GM03348 (cell line): ENCODE data around the gene BSPRY.
"Not testable (repeated sequence)": the region's sequence is repeated elsewhere in the genome, so short reads cannot be mapped to it uniquely, and the experiment has no call there.

Experiments used
- DNase-seq: peaks from one replicate; pipeline ENCODE4 v3.0.0; 2012; ENCODE audit warnings: low spot score

Gene BSPRY

GRCh38 chr9:113395000-113395861, 45.9 kb downstream of the BSPRY start:
- DNase-seq, result no peak

- no peak for DNase-seq
Measured at GRCh38 chr9:113397203-113397631, 47.9 kb downstream of the BSPRY start.

- no peak for DNase-seq
Measured at GRCh38 chr9:113398796-113399195, 49.5 kb downstream of the BSPRY start.

- DNase-seq, result no peak
Measured at GRCh38 chr9:113399646-113400200, 50.4 kb downstream of the BSPRY start.

- peak; percentile 99 for DNase-seq
Measured at GRCh38 chr9:113401027-113401792, 51.9 kb downstream of the BSPRY start, which contains the start of gene ALAD. TSS of gene ALAD (minus strand) at chr9:113401284. CDS start at chr9:113393559, 7,725 bp downstream.

GRCh38 chr9:113403646-113404045, 54.3 kb downstream of the BSPRY start:
- no peak for DNase-seq

- DNase-seq, result not testable (repeated sequence)
Measured at GRCh38 chr9:113406353-113406752, 57.0 kb downstream of the BSPRY start.

GRCh38 chr9:113406873-113407511, 57.7 kb downstream of the BSPRY start:
- DNase-seq, result peak; percentile 78

- DNase-seq, result no peak
Measured at GRCh38 chr9:113409481-113409880, 60.1 kb downstream of the BSPRY start.

- peak; percentile 19 for DNase-seq
Measured at GRCh38 chr9:113409883-113410206, 60.5 kb downstream of the BSPRY start.

GRCh38 chr9:113410207-113410864, 61.0 kb downstream of the BSPRY start, which contains the start of the genes C9orf43 and POLE3:
TSS of gene C9orf43 (plus strand) at chr9:113410747. CDS start at chr9:113413494, 2,747 bp downstream.
TSS of gene POLE3 (minus strand) at chr9:113410675. CDS start at chr9:113410293, 382 bp downstream.
- DNase-seq, result peak; percentile 97

GRCh38 chr9:113416149-113416721, 66.9 kb downstream of the BSPRY start:
- DNase-seq, result no peak

GRCh38 chr9:113417370-113417769, 68.0 kb downstream of the BSPRY start:
- DNase-seq, result no peak
